Measurements from ENCODE around the gene FBXL17.

- TF ChIP-seq ELK1 (IDR thresholded peaks at IDR 0.05; ENCODE audit: borderline replicate concordance, low read depth, low read length) (no peak), CTCF (conservative IDR thresholded peaks at IDR 0.05; ENCODE audit: low read depth, low read length) (no peak), POLR2A (IDR thresholded peaks at IDR 0.05; ENCODE audit: low read depth, low read length) (no peak), MAFK (IDR thresholded peaks at IDR 0.05; ENCODE audit: low read depth, low read length) (no peak), CHD1 (IDR thresholded peaks at IDR 0.05; ENCODE audit: low read depth, low read length) (no peak), BHLHE40 (IDR thresholded peaks at IDR 0.05; ENCODE audit: low read depth, low read length) (no peak), FOS (IDR thresholded peaks at IDR 0.05; ENCODE audit: low read depth, low read length) (no peak), RFX5 (IDR thresholded peaks at IDR 0.05; ENCODE audit: low read depth, low read length) (no peak), MAZ (IDR thresholded peaks at IDR 0.05; ENCODE audit: borderline replicate concordance, low read depth, low read length) (no peak), MXI1 (IDR thresholded peaks at IDR 0.05; ENCODE audit: borderline replicate concordance, low read depth, low read length) (no peak), RAD21 (IDR thresholded peaks at IDR 0.05; ENCODE audit: low read length) (no peak), SMC3 (IDR thresholded peaks at IDR 0.05; ENCODE audit: low read depth, low read length) (no peak), CEBPB (IDR thresholded peaks at IDR 0.05; ENCODE audit: low read depth, low read length) (no peak)
Measured at GRCh38 chr5:107955321-107955720, 426.6 kb downstream of the FBXL17 start.

All from IMR-90 (cell line).